ENCODE data around the gene RAB7A.
"Not testable (repeated sequence)": the region's sequence is repeated elsewhere in the genome, so short reads cannot be mapped to it uniquely, and the experiment has no call there.

RAB7A gene

GRCh38 chr3:128712848-128713247 is 13.1 kb upstream of the RAB7A start:
- DNase-seq = no peak

GRCh38 chr3:128714887-128715491 is 11.0 kb upstream of the RAB7A start:
- DNase-seq = peak; percentile 65

- DNase-seq = not testable (repeated sequence)
These were observed 7.1 kb upstream of the RAB7A start for GRCh38 chr3:128718892-128719291.

- no peak for DNase-seq
These were observed 5.1 kb upstream of the RAB7A start for GRCh38 chr3:128720891-128721290.

GRCh38 chr3:128723477-128723876 is 2.5 kb upstream of the RAB7A start:
- DNase-seq = no peak

GRCh38 chr3:128725547-128726022 is 398 bp upstream of the RAB7A start:
- DNase-seq = no peak

- DNase-seq = no peak
These were observed 1.1 kb downstream of the RAB7A start for GRCh38 chr3:128727059-128727458.

- DNase-seq = no peak
These were observed 1.5 kb downstream of the RAB7A start for GRCh38 chr3:128727485-128727884.

- DNase-seq = no peak
These were observed 2.0 kb downstream of the RAB7A start for GRCh38 chr3:128727996-128728395.

- not testable (repeated sequence) for DNase-seq
These were observed 2.5 kb downstream of the RAB7A start for GRCh38 chr3:128728521-128728920.

- DNase-seq = no peak
These were observed 4.5 kb downstream of the RAB7A start for GRCh38 chr3:128730471-128730870.

GRCh38 chr3:128734523-128735189 is 8.7 kb downstream of the RAB7A start:
- no peak for DNase-seq

- DNase-seq = no peak
These were observed 9.3 kb downstream of the RAB7A start for GRCh38 chr3:128735287-128735686.

GRCh38 chr3:128735884-128736283 is 9.9 kb downstream of the RAB7A start:
- no peak for DNase-seq

- no peak for DNase-seq
These were observed 10.6 kb downstream of the RAB7A start for GRCh38 chr3:128736601-128737000.

GRCh38 chr3:128740621-128741020 is 14.6 kb downstream of the RAB7A start:
- no peak for DNase-seq

- DNase-seq = no peak
These were observed 17.0 kb downstream of the RAB7A start for GRCh38 chr3:128742821-128743594.

- DNase-seq = no peak
These were observed 19.8 kb downstream of the RAB7A start for GRCh38 chr3:128745742-128746141.

GRCh38 chr3:128746881-128747280 is 20.9 kb downstream of the RAB7A start:
- DNase-seq = no peak

GRCh38 chr3:128748557-128748956 is 22.6 kb downstream of the RAB7A start:
- no peak for DNase-seq

GRCh38 chr3:128749035-128749434 is 23.1 kb downstream of the RAB7A start:
- DNase-seq = no peak

GRCh38 chr3:128749561-128749960 is 23.6 kb downstream of the RAB7A start:
- DNase-seq = not testable (repeated sequence)

- no peak for DNase-seq
These were observed 27.7 kb downstream of the RAB7A start for GRCh38 chr3:128753715-128754114.

GRCh38 chr3:128760042-128760441 is 34.1 kb downstream of the RAB7A start:
- no peak for DNase-seq
